Sigmoid colon (tissue), 7 donors: ENCODE data around the gene RBM12. TPM values are rescaled to one million over a fixed set of nuclear protein-coding genes. Genes with fewer than 3 reads are reported as not detected.

Experiments
- DNase-seq: peaks from one replicate; pipeline ENCODE4 v3.0.0-alpha.2; 2019
- H3K27ac ChIP-seq, 4 donors: fragments of 200-600 bp; sonication (generic); one replicate each; pipeline ENCODE4 v1.5.1; 2016 to 2019; ENCODE audit warnings: mild to moderate bottlenecking in 1 of 4
- H3K27me3 ChIP-seq, 3 donors: fragments of 200-600 bp; sonication (generic); one replicate each; pipeline ENCODE4 v1.5.1; 2019; ENCODE audit warnings: mild to moderate bottlenecking in 1 of 3
- H3K36me3 ChIP-seq, 4 donors: fragments of 200-600 bp; sonication (generic); one replicate each; pipeline ENCODE4 v1.5.1; 2016 to 2019
- H3K4me1 ChIP-seq, 4 donors: fragments of 200-600 bp; sonication (generic); one replicate each; pipeline ENCODE4 v1.5.1; 2017 to 2019
- H3K4me3 ChIP-seq, 4 donors: fragments of 200-600 bp; sonication (generic); one replicate each; pipeline ENCODE4 v1.5.1; 2017 to 2019; ENCODE audit warnings: mild to moderate bottlenecking in 2 of 4, moderate library complexity in 1 of 4
- H3K9me3 ChIP-seq, 4 donors: fragments of 200-600 bp in 3 of 4; sonication (generic) in 3 of 4; one replicate each; pipeline versions ENCODE4 v1.5.1 to v1.6.1; 2013 to 2019
- CTCF ChIP-seq, 4 experiments: fragments of 450-650 bp in 3 of 4; fragments of 200-600 bp in 1 of 4; IDR thresholded peaks; one replicate each; pipeline ENCODE4 v1.5.1; 2016 to 2019; ENCODE audit warnings: antibody characterized with exemption in 4 of 4, mild to moderate bottlenecking in 3 of 4, moderate library complexity in 2 of 4
- EP300 ChIP-seq, 4 donors: sonication (generic); formaldehyde crosslinking; IDR thresholded peaks; one replicate each; pipeline ENCODE4 v1.6.1; 2017; ENCODE audit warnings: antibody characterized with exemption in 4 of 4
- POLR2A ChIP-seq, 2 donors: fragments of 450-650 bp; IDR thresholded peaks; one replicate each; pipeline ENCODE4 v1.6.1; 2016; ENCODE audit warnings: antibody characterized with exemption in 2 of 2, mild to moderate bottlenecking in 2 of 2, moderate library complexity in 2 of 2
- POLR2AphosphoS5 ChIP-seq, 4 donors: sonication (generic); formaldehyde crosslinking; IDR thresholded peaks; one replicate each; pipeline ENCODE4 v1.6.1; 2017; ENCODE audit warnings: antibody characterized with exemption in 4 of 4
- WGBS, 2 donors: extraction: QIAGEN DNeasy Blood & Tissue Kit; methylation state at CpG; one replicate each; pipeline ENCODE4 v1.1.7; 2013; 5-methylcytosine and 5-hydroxymethylcytosine counted together
- intact Hi-C: fragments of 100-400 bp; cut with DNase I; formaldehyde crosslinking; loops from one replicate; pipeline ENCODE4 v1.15.1; 2023
- polyA plus RNA-seq, 3 donors: library from polyadenylated mRNA; stranded (reverse); fragments of 200-250 nt; gene quantifications; one replicate each; pipeline ENCODE4 v1.2.3, GENCODE V29; 2013
- total RNA-seq, 4 donors: library from RNA; depleted of rRNA; stranded (reverse); fragments of >200 nt; gene quantifications; one replicate each; pipeline ENCODE4 v1.1.0, GENCODE V29; 2016
- donor health status: healthy with polysubstance abuse.
- donor health status: Bipolar disorder and iron deficiency.
- donor health status: healthy.

RBM12 gene
- total and polyA plus RNA-seq, 7 donors, result 10.2 to 26.4 (median 24.6) TPM

GRCh38 chr20:35681960-35682359 is 17.3 kb upstream of the RBM12 start:
- WGBS, 2 donors, result 87 to 97% methylated on average over 1 of the region's 1 CpG
- peak overlapping the region in 3 of 4 donors; percentile 31 to 66 (median 57) for H3K27ac ChIP-seq
- intact Hi-C loops, result no loop called here
- DNase-seq, result no peak
- H3K9me3 ChIP-seq, result no peaks in the 10 kb centered on the region
- H3K27me3 ChIP-seq, result no peaks in the 10 kb centered on the region
- TF ChIP-seq POLR2AphosphoS5 (IDR thresholded peaks at IDR 0.05), result peak in 2 of 4 donors; percentile 44 to 58
- no peak for TF ChIP-seq POLR2A (IDR thresholded peaks at IDR 0.05)
- H3K4me1 ChIP-seq, result peaks cover 0 to 16% (median 7%) of the 10 kb centered on the region in 4 donors
- H3K4me3 ChIP-seq, result no peak overlapping the region
- H3K36me3 ChIP-seq, result peaks cover 0 to 34% (median under 1%) of the 10 kb centered on the region in 4 donors

- Histone ChIP-seq H3K27ac (peak overlapping the region in 1 of 4 donors; percentile 66), H3K4me1 (peaks cover 0 to 16% (median 7%) of the 10 kb centered on the region in 4 donors), H3K9me3 (no peaks in the 10 kb centered on the region), H3K36me3 (peaks cover 0 to 26% (median 0%) of the 10 kb centered on the region in 4 donors), H3K27me3 (no peaks in the 10 kb centered on the region), H3K4me3 (no peak overlapping the region)
- intact Hi-C loops, result no loop called here
- no peak for TF ChIP-seq POLR2A (IDR thresholded peaks at IDR 0.05)
- TF ChIP-seq EP300 (IDR thresholded peaks at IDR 0.05), result no peak
- peak; percentile 8 for DNase-seq
- 69 to 89% methylated on average over 4 of the region's 4 CpGs for WGBS, 2 donors
Measured at GRCh38 chr20:35680452-35681183, 15.9 kb upstream of the RBM12 start.

- Histone ChIP-seq H3K4me3 (no peak overlapping the region), H3K36me3 (peaks cover 8 to 60% (median 32%) of the 10 kb centered on the region in 4 donors), H3K9me3 (no peaks in the 10 kb centered on the region), H3K27ac (no peak overlapping the region), H3K27me3 (no peaks in the 10 kb centered on the region), H3K4me1 (no peaks in the 10 kb centered on the region)
- whole genome bisulfite sequencing, 2 donors, result 96% methylated on average over 8 of the region's 8 CpGs
- no peak for TF ChIP-seq POLR2AphosphoS5 (IDR thresholded peaks at IDR 0.05)
- no peak for TF ChIP-seq POLR2A (IDR thresholded peaks at IDR 0.05)
- peak; percentile 11 for DNase-seq
- intact Hi-C loops, result no loop called here
Measured at GRCh38 chr20:35674921-35675320, 10.2 kb upstream of the RBM12 start.

GRCh38 chr20:35673884-35674283 is 9.2 kb upstream of the RBM12 start:
- H3K27me3 ChIP-seq, result no peaks in the 10 kb centered on the region
- H3K27ac ChIP-seq, result no peak overlapping the region
- no peak overlapping the region for H3K4me3 ChIP-seq
- peaks cover 8 to 67% (median 40%) of the 10 kb centered on the region in 4 donors for H3K36me3 ChIP-seq
- H3K4me1 ChIP-seq, result no peaks in the 10 kb centered on the region
- WGBS, 2 donors, result 84 to 94% methylated on average over 4 of the region's 4 CpGs
- peak; percentile 44 for DNase-seq
- intact Hi-C loops, result no loop called here
- no peak for TF ChIP-seq CTCF (IDR thresholded peaks at IDR 0.05)
- TF ChIP-seq POLR2A (IDR thresholded peaks at IDR 0.05), result no peak
- no peak for TF ChIP-seq EP300 (IDR thresholded peaks at IDR 0.05)
- TF ChIP-seq POLR2AphosphoS5 (IDR thresholded peaks at IDR 0.05), result no peak
- H3K9me3 ChIP-seq, result no peaks in the 10 kb centered on the region

GRCh38 chr20:35669681-35670080 is 5.0 kb upstream of the RBM12 start:
- TF ChIP-seq EP300 (IDR thresholded peaks at IDR 0.05), result no peak
- TF ChIP-seq POLR2AphosphoS5 (IDR thresholded peaks at IDR 0.05), result no peak
- TF ChIP-seq CTCF (IDR thresholded peaks at IDR 0.05), result no peak
- no peak for TF ChIP-seq POLR2A (IDR thresholded peaks at IDR 0.05)
- Histone ChIP-seq H3K4me3 (no peak overlapping the region), H3K4me1 (no peaks in the 10 kb centered on the region), H3K36me3 (peaks cover 8 to 66% (median 42%) of the 10 kb centered on the region in 4 donors), H3K27me3 (no peaks in the 10 kb centered on the region), H3K9me3 (no peaks in the 10 kb centered on the region), H3K27ac (no peak overlapping the region)
- WGBS, 2 donors, result 87 to 95% methylated on average over 1 of the region's 1 CpG
- intact Hi-C loops, result loop anchor here (10.0 kb wide), 1 partner anchor 125 kb away; the partner anchor contains the start of gene ERGIC3
- peak; percentile 30 for DNase-seq

GRCh38 chr20:35669221-35669620 is 4.5 kb upstream of the RBM12 start:
- no peak for DNase-seq
- Histone ChIP-seq H3K36me3 (peaks cover 8 to 61% (median 39%) of the 10 kb centered on the region in 4 donors), H3K4me3 (no peak overlapping the region), H3K4me1 (no peaks in the 10 kb centered on the region), H3K9me3 (no peaks in the 10 kb centered on the region), H3K27ac (no peak overlapping the region), H3K27me3 (no peaks in the 10 kb centered on the region)
- intact Hi-C loops, result loop anchor here (10.0 kb wide), 1 partner anchor 124 kb away; the partner anchor contains the start of gene ERGIC3
- TF ChIP-seq POLR2AphosphoS5 (IDR thresholded peaks at IDR 0.05), result no peak
- 95 to 96% methylated on average over 5 of the region's 5 CpGs for WGBS, 2 donors
